Measurements from ENCODE around the gene PPP1R7.
A peak's percentile ranks its signal among the peaks of the same experiment; 100 is the strongest.

Gene PPP1R7

GRCh38 chr2:241112592-241112991 lies 37.7 kb upstream of the PPP1R7 start:
- ATAC-seq (ENCODE audit: low read depth) (peak; percentile 9), DNase-seq (ENCODE audit: low spot score in 2 of 2) (no peak)
- Mint-ChIP-seq H3K27me3 (no peaks in the 10 kb centered on the region), H3K9me3 (no peaks in the 10 kb centered on the region), H3K4me1 (peaks cover 49% of the 10 kb centered on the region), H3K36me3 (peaks cover 36% of the 10 kb centered on the region), H3K27ac (peak overlapping the region; percentile 98), H3K4me3 (peak overlapping the region; percentile 56)

GRCh38 chr2:241114836-241115235 lies 35.4 kb upstream of the PPP1R7 start:
- Mint-ChIP-seq H3K4me3 (no peak overlapping the region), H3K27ac (no peak overlapping the region), H3K9me3 (no peaks in the 10 kb centered on the region), H3K4me1 (peaks cover 35% of the 10 kb centered on the region), H3K27me3 (no peaks in the 10 kb centered on the region), H3K36me3 (peaks cover 37% of the 10 kb centered on the region)
- DNase-seq (ENCODE audit: low spot score in 2 of 2) (no peak), ATAC-seq (ENCODE audit: low read depth) (no peak)

- no peak overlapping the region for H3K27ac Mint-ChIP-seq
- no peaks in the 10 kb centered on the region for H3K27me3 Mint-ChIP-seq
- no peak for DNase-seq (ENCODE audit: low spot score in 2 of 2)
- H3K4me3 Mint-ChIP-seq, result no peak overlapping the region
- no peak for ATAC-seq (ENCODE audit: low read depth)
- peaks cover 40% of the 10 kb centered on the region for H3K36me3 Mint-ChIP-seq
- H3K4me1 Mint-ChIP-seq, result peaks cover 29% of the 10 kb centered on the region
- no peaks in the 10 kb centered on the region for H3K9me3 Mint-ChIP-seq
Measured at GRCh38 chr2:241115361-241115760, 34.9 kb upstream of the PPP1R7 start.

- H3K27ac Mint-ChIP-seq, result no peak overlapping the region
- H3K4me1 Mint-ChIP-seq, result peaks cover 16% of the 10 kb centered on the region
- no peak for ATAC-seq (ENCODE audit: low read depth)
- DNase-seq (ENCODE audit: low spot score in 2 of 2), result no peak
- H3K36me3 Mint-ChIP-seq, result peaks cover 51% of the 10 kb centered on the region
- H3K27me3 Mint-ChIP-seq, result no peaks in the 10 kb centered on the region
- no peak overlapping the region for H3K4me3 Mint-ChIP-seq
- no peaks in the 10 kb centered on the region for H3K9me3 Mint-ChIP-seq
Measured at GRCh38 chr2:241116606-241117560, 33.4 kb upstream of the PPP1R7 start.

GRCh38 chr2:241118737-241119505 lies 31.3 kb upstream of the PPP1R7 start:
- Mint-ChIP-seq H3K27me3 (no peaks in the 10 kb centered on the region), H3K4me3 (no peak overlapping the region), H3K4me1 (peaks cover 5% of the 10 kb centered on the region), H3K27ac (no peak overlapping the region), H3K36me3 (peaks cover 58% of the 10 kb centered on the region), H3K9me3 (no peaks in the 10 kb centered on the region)
- ATAC-seq (ENCODE audit: low read depth) (no peak), DNase-seq (ENCODE audit: low spot score in 2 of 2) (no peak)

GRCh38 chr2:241120440-241120839 lies 29.8 kb upstream of the PPP1R7 start:
- Mint-ChIP-seq H3K9me3 (no peaks in the 10 kb centered on the region), H3K4me3 (no peak overlapping the region), H3K27me3 (no peaks in the 10 kb centered on the region), H3K36me3 (peaks cover 44% of the 10 kb centered on the region), H3K27ac (no peak overlapping the region), H3K4me1 (peaks cover 5% of the 10 kb centered on the region)
- ATAC-seq (ENCODE audit: low read depth) (no peak), DNase-seq (ENCODE audit: low spot score in 2 of 2) (no peak)

- H3K27ac Mint-ChIP-seq, result no peak overlapping the region
- H3K4me3 Mint-ChIP-seq, result no peak overlapping the region
- no peaks in the 10 kb centered on the region for H3K9me3 Mint-ChIP-seq
- H3K4me1 Mint-ChIP-seq, result peaks cover 8% of the 10 kb centered on the region
- peaks cover 40% of the 10 kb centered on the region for H3K36me3 Mint-ChIP-seq
- DNase-seq (ENCODE audit: low spot score in 2 of 2) (no peak), ATAC-seq (ENCODE audit: low read depth) (no peak)
- no peaks in the 10 kb centered on the region for H3K27me3 Mint-ChIP-seq
Measured at GRCh38 chr2:241121008-241121407, 29.3 kb upstream of the PPP1R7 start.

- no peak for DNase-seq (ENCODE audit: low spot score in 2 of 2)
- Mint-ChIP-seq H3K4me3 (no peak overlapping the region), H3K4me1 (peaks cover 8% of the 10 kb centered on the region), H3K27ac (peak overlapping the region; percentile 55), H3K27me3 (no peaks in the 10 kb centered on the region), H3K36me3 (peaks cover 28% of the 10 kb centered on the region), H3K9me3 (no peaks in the 10 kb centered on the region)
- ATAC-seq (ENCODE audit: low read depth), result no peak
Measured at GRCh38 chr2:241122376-241123002, 27.8 kb upstream of the PPP1R7 start.

GRCh38 chr2:241123816-241124536 lies 26.3 kb upstream of the PPP1R7 start:
- Mint-ChIP-seq H3K36me3 (peaks cover 25% of the 10 kb centered on the region), H3K27me3 (no peaks in the 10 kb centered on the region), H3K4me1 (peaks cover 19% of the 10 kb centered on the region), H3K27ac (peak overlapping the region; percentile 72), H3K9me3 (no peaks in the 10 kb centered on the region), H3K4me3 (peak overlapping the region; percentile 32)
- ATAC-seq (ENCODE audit: low read depth), result peak; percentile 40
- no peak for DNase-seq (ENCODE audit: low spot score in 2 of 2)

GRCh38 chr2:241125626-241126025 lies 24.6 kb upstream of the PPP1R7 start:
- Mint-ChIP-seq H3K4me3 (peak overlapping the region; percentile 52), H3K36me3 (peaks cover 19% of the 10 kb centered on the region), H3K9me3 (no peaks in the 10 kb centered on the region), H3K4me1 (peaks cover 26% of the 10 kb centered on the region), H3K27me3 (no peaks in the 10 kb centered on the region), H3K27ac (peak overlapping the region; percentile 100)
- DNase-seq (ENCODE audit: low spot score in 2 of 2) (no peak), ATAC-seq (ENCODE audit: low read depth) (peak; percentile 16)

GRCh38 chr2:241126201-241126611 lies 24.1 kb upstream of the PPP1R7 start:
- DNase-seq (ENCODE audit: low spot score in 2 of 2), result no peak
- peaks cover 16% of the 10 kb centered on the region for H3K36me3 Mint-ChIP-seq
- H3K27ac Mint-ChIP-seq, result peak overlapping the region; percentile 100
- peaks cover 28% of the 10 kb centered on the region for H3K4me1 Mint-ChIP-seq
- no peak overlapping the region for H3K4me3 Mint-ChIP-seq
- no peaks in the 10 kb centered on the region for H3K27me3 Mint-ChIP-seq
- no peak for ATAC-seq (ENCODE audit: low read depth)
- H3K9me3 Mint-ChIP-seq, result no peaks in the 10 kb centered on the region

- H3K4me3 Mint-ChIP-seq, result no peak overlapping the region
- no peaks in the 10 kb centered on the region for H3K27me3 Mint-ChIP-seq
- peaks cover 28% of the 10 kb centered on the region for H3K4me1 Mint-ChIP-seq
- ATAC-seq (ENCODE audit: low read depth), result no peak
- no peak for DNase-seq (ENCODE audit: low spot score in 2 of 2)
- no peaks in the 10 kb centered on the region for H3K9me3 Mint-ChIP-seq
- H3K27ac Mint-ChIP-seq, result peak overlapping the region; percentile 100
- peaks cover 14% of the 10 kb centered on the region for H3K36me3 Mint-ChIP-seq
Measured at GRCh38 chr2:241126771-241127202, 23.5 kb upstream of the PPP1R7 start.

- peak overlapping the region; percentile 70 for H3K4me3 Mint-ChIP-seq
- peaks cover 35% of the 10 kb centered on the region for H3K4me1 Mint-ChIP-seq
- H3K36me3 Mint-ChIP-seq, result peaks cover 12% of the 10 kb centered on the region
Measured at GRCh38 chr2:241128266-241128665, 22.0 kb upstream of the PPP1R7 start.

More at GRCh38 chr2:241128266-241128665, 22.0 kb upstream of the PPP1R7 start:
- Mint-ChIP-seq H3K9me3 (no peaks in the 10 kb centered on the region), H3K27ac (peak overlapping the region; percentile 100), H3K27me3 (no peaks in the 10 kb centered on the region)
- ATAC-seq (ENCODE audit: low read depth) (no peak), DNase-seq (ENCODE audit: low spot score in 2 of 2) (no peak)

Measured in memory B cell (primary cell).